Measurements from ENCODE around the gene CHN2. TPM values are rescaled to one million over a fixed set of nuclear protein-coding genes. Genes with fewer than 3 reads are reported as not detected.

CHN2 gene
- total RNA-seq, 1 experiment from 2014 or later = 18.8 TPM

- no TSS peak for BruUV-seq (replicated peaks)
- Mint-ChIP-seq H3K27ac (ENCODE audit: unreplicated experiment) (no peak overlapping the region), H3K27me3 (ENCODE audit: insufficient read depth, unreplicated experiment) (no peaks in the 10 kb centered on the region), H3K4me1 (ENCODE audit: low read depth, unreplicated experiment) (peaks cover 27% of the 10 kb centered on the region), H3K9me3 (ENCODE audit: unreplicated experiment) (no peaks in the 10 kb centered on the region), H3K4me3 (ENCODE audit: unreplicated experiment) (no peak overlapping the region), H3K36me3 (ENCODE audit: insufficient read depth, unreplicated experiment) (peaks cover 4% of the 10 kb centered on the region)
- no peak for DNase-seq
- Histone ChIP-seq H3K4me1 (peaks cover 27% of the 10 kb centered on the region), H3K36me3 (ENCODE audit: control insufficient read depth, insufficient read depth, low read length) (no peaks in the 10 kb centered on the region), H3K9me3 (no peaks in the 10 kb centered on the region), H3K4me3 (ENCODE audit: low read depth, low read length) (no peak overlapping the region), H3K27me3 (replicated peaks; ENCODE audit: control insufficient read depth, insufficient read depth, low read length) (no peaks in the 10 kb centered on the region)
- ChIA-PET POLR2A (no interaction called here), CTCF (no interaction called here)
- TF ChIP-seq CTCF (IDR thresholded peaks at IDR 0.05; ENCODE audit: insufficient read depth in 1 of 2, low read depth in 1 of 2, low read length in 1 of 2, severe bottlenecking in 1 of 2, unreplicated experiment in 1 of 2) = no peak
- intact Hi-C loops (cut with micrococcal nuclease; ENCODE audit: unreplicated experiment) = loop anchor here (2.0 kb wide), 2 partner anchors 21 to 47 kb away; no protein-coding TSS in a partner anchor
These were observed 135.1 kb downstream of the CHN2 start for GRCh38 chr7:29329686-29330085.

GRCh38 chr7:29330136-29330535, 135.6 kb downstream of the CHN2 start:
- no peaks in the 10 kb centered on the region for H3K9me3 ChIP-seq
- Mint-ChIP-seq H3K9me3 (ENCODE audit: unreplicated experiment) (no peaks in the 10 kb centered on the region), H3K4me1 (ENCODE audit: low read depth, unreplicated experiment) (peaks cover 27% of the 10 kb centered on the region), H3K4me3 (ENCODE audit: unreplicated experiment) (no peak overlapping the region), H3K27me3 (ENCODE audit: insufficient read depth, unreplicated experiment) (no peaks in the 10 kb centered on the region), H3K27ac (ENCODE audit: unreplicated experiment) (no peak overlapping the region), H3K36me3 (ENCODE audit: insufficient read depth, unreplicated experiment) (peaks cover 4% of the 10 kb centered on the region)
- ChIA-PET CTCF (no interaction called here), POLR2A (no interaction called here)
- no peak for TF ChIP-seq CTCF (IDR thresholded peaks at IDR 0.05; ENCODE audit: insufficient read depth in 1 of 2, low read depth in 1 of 2, low read length in 1 of 2, severe bottlenecking in 1 of 2, unreplicated experiment in 1 of 2)
- H3K4me1 ChIP-seq = peaks cover 27% of the 10 kb centered on the region
- no peaks in the 10 kb centered on the region for H3K36me3 ChIP-seq (ENCODE audit: control insufficient read depth, insufficient read depth, low read length)
- H3K27me3 ChIP-seq (replicated peaks; ENCODE audit: control insufficient read depth, insufficient read depth, low read length) = no peaks in the 10 kb centered on the region
- intact Hi-C loops (cut with micrococcal nuclease; ENCODE audit: unreplicated experiment) = no loop called here
- no peak overlapping the region for H3K4me3 ChIP-seq (ENCODE audit: low read depth, low read length)
- no TSS peak for BruUV-seq (replicated peaks)
- DNase-seq = no peak

GRCh38 chr7:29331163-29331562, 136.6 kb downstream of the CHN2 start:
- peaks cover 4% of the 10 kb centered on the region for H3K36me3 Mint-ChIP-seq (ENCODE audit: insufficient read depth, unreplicated experiment)
- H3K4me3 Mint-ChIP-seq (ENCODE audit: unreplicated experiment) = no peak overlapping the region
- no peak overlapping the region for H3K27ac Mint-ChIP-seq (ENCODE audit: unreplicated experiment)
- intact Hi-C loops (cut with micrococcal nuclease; ENCODE audit: unreplicated experiment) = no loop called here
- Histone ChIP-seq H3K27me3 (replicated peaks; ENCODE audit: control insufficient read depth, insufficient read depth, low read length) (no peaks in the 10 kb centered on the region), H3K9me3 (no peaks in the 10 kb centered on the region), H3K4me1 (peaks cover 33% of the 10 kb centered on the region), H3K4me3 (ENCODE audit: low read depth, low read length) (no peak overlapping the region), H3K36me3 (ENCODE audit: control insufficient read depth, insufficient read depth, low read length) (no peaks in the 10 kb centered on the region)
- BruUV-seq (replicated peaks) = no TSS peak
- no peaks in the 10 kb centered on the region for H3K27me3 Mint-ChIP-seq (ENCODE audit: insufficient read depth, unreplicated experiment)
- CTCF ChIA-PET = no interaction called here
- POLR2A ChIA-PET = no interaction called here
- peaks cover 27% of the 10 kb centered on the region for H3K4me1 Mint-ChIP-seq (ENCODE audit: low read depth, unreplicated experiment)
- DNase-seq = no peak
- no peaks in the 10 kb centered on the region for H3K9me3 Mint-ChIP-seq (ENCODE audit: unreplicated experiment)
- TF ChIP-seq CTCF (IDR thresholded peaks at IDR 0.05; ENCODE audit: insufficient read depth in 1 of 2, low read depth in 1 of 2, low read length in 1 of 2, severe bottlenecking in 1 of 2, unreplicated experiment in 1 of 2) = no peak

All from Caco-2 (cell line).